ENCODE results near the gene BTBD6. TPM values are rescaled to one million over a fixed set of nuclear protein-coding genes. Genes with fewer than 3 reads are reported as not detected.
"Not testable (repeated sequence)": the region's sequence is repeated elsewhere in the genome, so short reads cannot be mapped to it uniquely, and the experiment has no call there.

Gene BTBD6
- total RNA-seq, 1 donor from 2014 or later: 35.3 TPM

GRCh38 chr14:105294142-105294597, 45.8 kb downstream of the BTBD6 start:
- TF ChIP-seq, protein P1, sequence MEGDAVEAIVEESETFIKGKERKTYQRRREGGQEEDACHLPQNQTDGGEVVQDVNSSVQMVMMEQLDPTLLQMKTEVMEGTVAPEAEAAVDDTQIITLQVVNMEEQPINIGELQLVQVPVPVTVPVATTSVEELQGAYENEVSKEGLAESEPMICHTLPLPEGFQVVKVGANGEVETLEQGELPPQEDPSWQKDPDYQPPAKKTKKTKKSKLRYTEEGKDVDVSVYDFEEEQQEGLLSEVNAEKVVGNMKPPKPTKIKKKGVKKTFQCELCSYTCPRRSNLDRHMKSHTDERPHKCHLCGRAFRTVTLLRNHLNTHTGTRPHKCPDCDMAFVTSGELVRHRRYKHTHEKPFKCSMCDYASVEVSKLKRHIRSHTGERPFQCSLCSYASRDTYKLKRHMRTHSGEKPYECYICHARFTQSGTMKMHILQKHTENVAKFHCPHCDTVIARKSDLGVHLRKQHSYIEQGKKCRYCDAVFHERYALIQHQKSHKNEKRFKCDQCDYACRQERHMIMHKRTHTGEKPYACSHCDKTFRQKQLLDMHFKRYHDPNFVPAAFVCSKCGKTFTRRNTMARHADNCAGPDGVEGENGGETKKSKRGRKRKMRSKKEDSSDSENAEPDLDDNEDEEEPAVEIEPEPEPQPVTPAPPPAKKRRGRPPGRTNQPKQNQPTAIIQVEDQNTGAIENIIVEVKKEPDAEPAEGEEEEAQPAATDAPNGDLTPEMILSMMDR (IDR thresholded peaks at IDR 0.05): no peak
- Mint-ChIP-seq H3K4me3 (ENCODE audit: unreplicated experiment) (no peak overlapping the region), H3K4me1 (ENCODE audit: unreplicated experiment) (peaks cover 13% of the 10 kb centered on the region), H3K9me3 (ENCODE audit: unreplicated experiment) (no peaks in the 10 kb centered on the region), H3K27ac (ENCODE audit: unreplicated experiment) (no peak overlapping the region), H3K27me3 (ENCODE audit: unreplicated experiment) (no peaks in the 10 kb centered on the region), H3K36me3 (ENCODE audit: unreplicated experiment) (no peaks in the 10 kb centered on the region)
- no peak for DNase-seq (ENCODE audit: extremely low spot score, unreplicated experiment)

GRCh38 chr14:105297311-105297710, 49.0 kb downstream of the BTBD6 start:
- not testable (repeated sequence) for H3K36me3 Mint-ChIP-seq (ENCODE audit: unreplicated experiment); H3K27ac Mint-ChIP-seq (ENCODE audit: unreplicated experiment); H3K4me3 Mint-ChIP-seq (ENCODE audit: unreplicated experiment); H3K27me3 Mint-ChIP-seq (ENCODE audit: unreplicated experiment); DNase-seq (ENCODE audit: extremely low spot score, unreplicated experiment); H3K9me3 Mint-ChIP-seq (ENCODE audit: unreplicated experiment)
- peaks cover 20% of the 10 kb centered on the region for H3K4me1 Mint-ChIP-seq (ENCODE audit: unreplicated experiment)

GRCh38 chr14:105299654-105300541, 51.6 kb downstream of the BTBD6 start:
- TF ChIP-seq, protein P1 (IDR thresholded peaks at IDR 0.05): no peak
- H3K36me3 Mint-ChIP-seq (ENCODE audit: unreplicated experiment): peaks cover 2% of the 10 kb centered on the region
- peaks cover 15% of the 10 kb centered on the region for H3K4me1 Mint-ChIP-seq (ENCODE audit: unreplicated experiment)
- no peaks in the 10 kb centered on the region for H3K27me3 Mint-ChIP-seq (ENCODE audit: unreplicated experiment)
- no peak for DNase-seq (ENCODE audit: extremely low spot score, unreplicated experiment)
- H3K4me3 Mint-ChIP-seq (ENCODE audit: unreplicated experiment): peak overlapping the region; percentile 80
- H3K27ac Mint-ChIP-seq (ENCODE audit: unreplicated experiment): peak overlapping the region; percentile 77
- H3K9me3 Mint-ChIP-seq (ENCODE audit: unreplicated experiment): no peaks in the 10 kb centered on the region

Other genes starting within 250 kb of the BTBD6 start
- 14.6 and 17.4 TPM in 2 replicates for gene CDCA4, start 227.4 kb upstream of the BTBD6 start, total RNA-seq
- gene GPR132, start 183.1 kb upstream of the BTBD6 start, total RNA-seq: 0.16 and 0.24 TPM in 2 replicates
- 5.7 and 7.5 TPM in 2 replicates for gene JAG2, start 79.8 kb upstream of the BTBD6 start, total RNA-seq
- 38.4 and 39.1 TPM in 2 replicates for gene NUDT14, start 67.2 kb upstream of the BTBD6 start, total RNA-seq
- 41.7 and 43.5 TPM in 2 replicates for gene BRF1, start 52.5 kb downstream of the BTBD6 start, total RNA-seq
- gene PACS2, start 66.2 kb downstream of the BTBD6 start, total RNA-seq: 109 and 115 TPM in 2 replicates
- gene TEX22, start 150.0 kb downstream of the BTBD6 start, total RNA-seq: 3.1 and 4.9 TPM in 2 replicates
- 122 and 132 TPM in 2 replicates for gene MTA1, start 171.3 kb downstream of the BTBD6 start, total RNA-seq
- 183 and 191 TPM in 2 replicates for gene CRIP2, start 226.3 kb downstream of the BTBD6 start, total RNA-seq
- 31.0 and 34.1 TPM in 2 replicates for gene CRIP1, start 238.4 kb downstream of the BTBD6 start, total RNA-seq
- 8.4 and 11.0 TPM in 2 replicates for gene TEDC1, start 242.7 kb downstream of the BTBD6 start, total RNA-seq